ENCODE results near the gene PUSL1. TPM values are rescaled to one million over a fixed set of nuclear protein-coding genes. Genes with fewer than 3 reads are reported as not detected.

PUSL1 gene
- total and polyA plus RNA-seq, 2 of the 13 experiments (the other 11 are each of a cell fraction or from before 2014, with no cell fraction given), result 8.3 to 22.2 TPM

DNA sequence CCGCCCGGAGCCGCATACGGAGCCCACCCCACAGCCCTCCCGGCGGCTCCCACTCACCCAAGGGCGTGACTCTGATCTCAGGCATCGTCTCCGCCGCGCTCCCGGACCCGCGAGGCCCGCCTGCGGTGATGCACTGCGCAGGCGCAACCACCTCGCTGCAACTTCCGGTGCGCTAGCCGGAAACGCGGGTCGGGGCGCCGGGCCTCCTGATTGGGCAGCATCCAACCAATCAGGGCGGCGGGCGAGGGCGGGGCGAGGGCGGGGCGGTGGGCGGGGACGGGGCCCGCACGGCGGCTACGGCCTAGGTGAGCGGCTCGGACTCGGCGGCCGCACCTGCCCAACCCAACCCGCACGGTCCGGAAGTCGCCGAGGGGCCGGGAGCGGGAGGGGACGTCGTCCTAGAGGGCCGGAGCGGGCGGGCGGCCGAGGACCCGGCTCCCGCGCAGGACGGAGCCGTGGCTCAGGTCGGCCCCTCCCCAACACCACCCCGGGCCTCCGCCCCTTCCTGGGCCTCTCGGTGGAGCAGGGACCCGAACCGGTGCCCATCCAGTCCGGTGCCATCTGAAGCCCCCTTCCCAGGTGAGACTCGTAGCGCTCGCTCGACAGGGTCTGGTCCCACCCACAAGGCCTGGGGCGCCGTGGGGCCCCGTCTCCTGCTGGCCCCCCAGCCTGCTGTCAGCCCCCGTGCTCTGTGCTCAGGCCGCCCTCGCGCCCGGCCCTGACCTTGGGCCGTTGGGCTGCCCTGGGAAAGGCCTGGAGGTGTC lies 16.3 kb downstream of the PUSL1 start, which contains the start of the genes CPTP and INTS11 (continued):
- TF ChIP-seq ZNF44 (CRISPR knock-in tag; IDR thresholded peaks at IDR 0.05) (peak; percentile 31; the same call in 1 of the 2 replicates), PAX8 (CRISPR knock-in tag; IDR thresholded peaks at IDR 0.05; ENCODE audit: borderline replicate concordance) (no peak), SP2 (CRISPR knock-in tag; IDR thresholded peaks at IDR 0.05) (peak; percentile 68), SP5 (CRISPR knock-in tag; IDR thresholded peaks at IDR 0.05; ENCODE audit: borderline replicate concordance, low read depth) (peak; percentile 17; the same call in 1 of the 2 replicates), ZNF446 (CRISPR knock-in tag; IDR thresholded peaks at IDR 0.05) (peak; percentile 84), ZNF484 (CRISPR knock-in tag; IDR thresholded peaks at IDR 0.05; ENCODE audit: borderline replicate concordance, low read depth) (no peak), ZNF3 (CRISPR knock-in tag; IDR thresholded peaks at IDR 0.05) (no peak), ZNF142 (CRISPR knock-in tag; IDR thresholded peaks at IDR 0.05) (peak; percentile 97), THAP11 (CRISPR knock-in tag; IDR thresholded peaks at IDR 0.05) (peak; percentile 85), FOXA1 (IDR thresholded peaks at IDR 0.05) (no peak), FOXA1 (CRISPR knock-in tag; IDR thresholded peaks at IDR 0.05) (no peak), ZBTB39 (CRISPR knock-in tag; IDR thresholded peaks at IDR 0.05) (0 out of 2 replicates have a peak, but pooled peaks have one; percentile 17), SMAD9 (CRISPR knock-in tag; IDR thresholded peaks at IDR 0.05) (no peak), ZBTB20 (CRISPR knock-in tag; IDR thresholded peaks at IDR 0.05; ENCODE audit: borderline replicate concordance, low read depth) (no peak), RXRB (CRISPR knock-in tag; IDR thresholded peaks at IDR 0.05; ENCODE audit: borderline replicate concordance) (peak; percentile 58)
- TF ChIP-seq, protein P1, sequence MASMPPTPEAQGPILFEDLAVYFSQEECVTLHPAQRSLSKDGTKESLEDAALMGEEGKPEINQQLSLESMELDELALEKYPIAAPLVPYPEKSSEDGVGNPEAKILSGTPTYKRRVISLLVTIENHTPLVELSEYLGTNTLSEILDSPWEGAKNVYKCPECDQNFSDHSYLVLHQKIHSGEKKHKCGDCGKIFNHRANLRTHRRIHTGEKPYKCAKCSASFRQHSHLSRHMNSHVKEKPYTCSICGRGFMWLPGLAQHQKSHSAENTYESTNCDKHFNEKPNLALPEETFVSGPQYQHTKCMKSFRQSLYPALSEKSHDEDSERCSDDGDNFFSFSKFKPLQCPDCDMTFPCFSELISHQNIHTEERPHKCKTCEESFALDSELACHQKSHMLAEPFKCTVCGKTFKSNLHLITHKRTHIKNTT (CRISPR knock-in tag; IDR thresholded peaks at IDR 0.05), result no peak
- TF ChIP-seq, protein P2, sequence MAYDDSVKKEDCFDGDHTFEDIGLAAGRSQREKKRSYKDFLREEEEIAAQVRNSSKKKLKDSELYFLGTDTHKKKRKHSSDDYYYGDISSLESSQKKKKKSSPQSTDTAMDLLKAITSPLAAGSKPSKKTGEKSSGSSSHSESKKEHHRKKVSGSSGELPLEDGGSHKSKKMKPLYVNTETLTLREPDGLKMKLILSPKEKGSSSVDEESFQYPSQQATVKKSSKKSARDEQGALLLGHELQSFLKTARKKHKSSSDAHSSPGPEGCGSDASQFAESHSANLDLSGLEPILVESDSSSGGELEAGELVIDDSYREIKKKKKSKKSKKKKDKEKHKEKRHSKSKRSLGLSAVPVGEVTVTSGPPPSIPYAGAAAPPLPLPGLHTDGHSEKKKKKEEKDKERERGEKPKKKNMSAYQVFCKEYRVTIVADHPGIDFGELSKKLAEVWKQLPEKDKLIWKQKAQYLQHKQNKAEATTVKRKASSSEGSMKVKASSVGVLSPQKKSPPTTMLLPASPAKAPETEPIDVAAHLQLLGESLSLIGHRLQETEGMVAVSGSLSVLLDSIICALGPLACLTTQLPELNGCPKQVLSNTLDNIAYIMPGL (CRISPR knock-in tag; IDR thresholded peaks at IDR 0.05; ENCODE audit: borderline replicate concordance in 1 of 2, low read depth in 1 of 2), result peak; percentile 27 to 64; a peak in 1 of 4 replicates

Data from HepG2 (cell line).